GM12873 (cell line): ENCODE results near the gene FAH.

ENCODE experiments used
- CTCF ChIP-seq: IDR thresholded peaks from 2 replicates; pipeline ENCODE4 v1.5.1; 2012; ENCODE audit warnings: low read depth, mild to moderate bottlenecking, moderate library complexity, low read length, control low read depth; ENCODE audit not compliant: insufficient read depth; ENCODE audit errors: missing control alignments

The FAH gene

GRCh38 chr15:80159301-80159700 lies 6.5 kb downstream of the FAH start:
- no peak for TF ChIP-seq CTCF

- no peak for TF ChIP-seq CTCF
Measured at GRCh38 chr15:80159811-80160569, 7.2 kb downstream of the FAH start.

DNA sequence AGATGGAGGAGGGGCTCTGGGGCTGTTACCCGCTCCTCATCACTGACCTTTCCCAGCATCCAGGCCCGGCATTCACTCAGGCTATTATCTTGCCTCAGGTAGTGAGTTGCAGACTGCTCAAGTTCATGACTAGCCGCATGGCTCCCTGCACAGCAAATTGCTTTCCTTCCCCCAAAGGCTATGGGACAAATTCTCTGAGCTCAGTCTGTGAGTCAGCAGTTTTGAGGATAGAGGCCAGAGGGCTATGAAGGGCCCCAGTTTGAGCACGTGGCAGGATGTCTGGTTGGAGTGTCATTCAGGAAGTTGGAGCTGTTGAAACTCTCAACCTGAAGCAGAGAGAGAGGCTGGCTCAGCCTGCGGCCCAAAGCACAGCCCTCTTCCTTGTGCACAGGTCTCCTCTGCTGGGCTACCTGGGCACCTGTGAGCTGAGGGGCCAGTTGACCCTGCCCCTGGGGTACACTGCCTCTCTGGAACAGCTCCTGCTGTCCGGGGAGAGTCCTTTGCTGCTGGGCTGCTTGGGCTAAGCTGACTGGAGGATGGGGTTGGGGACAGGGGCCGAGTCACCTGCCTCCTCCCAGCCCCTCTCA lies 7.9 kb downstream of the FAH start:
- no peak for TF ChIP-seq CTCF

- no peak for TF ChIP-seq CTCF
Measured at GRCh38 chr15:80161468-80162016, 8.7 kb downstream of the FAH start.

- TF ChIP-seq CTCF: no peak
Measured at GRCh38 chr15:80162059-80162554, 9.3 kb downstream of the FAH start.

GRCh38 chr15:80163217-80163616 lies 10.4 kb downstream of the FAH start:
- no peak for TF ChIP-seq CTCF

GRCh38 chr15:80163897-80164296 lies 11.1 kb downstream of the FAH start:
- no peak for TF ChIP-seq CTCF
